AML-193 (cell line): ENCODE data around the gene IL1A.

Source experiments
- DNase-seq, 2 experiments: peaks; one replicate each; lab custom pipeline; 2025; lab: John Stamatoyannopoulos, UW

IL1A gene

GRCh38 chr2:112818094-112818902, 34.0 kb upstream of the IL1A start:
- DNase-seq = no peak

GRCh38 chr2:112817082-112817689, 32.9 kb upstream of the IL1A start:
- no peak for DNase-seq

- DNase-seq = no peak
These were observed 30.0 kb upstream of the IL1A start for GRCh38 chr2:112814278-112814677.

- no peak for DNase-seq
These were observed 29.1 kb upstream of the IL1A start for GRCh38 chr2:112813280-112813966.

GRCh38 chr2:112812318-112813267, 28.3 kb upstream of the IL1A start:
- no peak for DNase-seq

- DNase-seq = no peak
These were observed 27.6 kb upstream of the IL1A start for GRCh38 chr2:112811841-112812306.

- DNase-seq = no peak
These were observed 27.1 kb upstream of the IL1A start for GRCh38 chr2:112811276-112811831.

- DNase-seq = no peak
These were observed 24.8 kb upstream of the IL1A start for GRCh38 chr2:112809112-112809511.

GRCh38 chr2:112807233-112807807, 23.0 kb upstream of the IL1A start:
- DNase-seq = no peak

- no peak for DNase-seq
These were observed 21.2 kb upstream of the IL1A start for GRCh38 chr2:112805542-112805941.

- DNase-seq = no peak
These were observed 19.6 kb upstream of the IL1A start for GRCh38 chr2:112803691-112804521.

GRCh38 chr2:112800881-112801583, 16.7 kb upstream of the IL1A start:
- no peak for DNase-seq

GRCh38 chr2:112798979-112799975, 15.0 kb upstream of the IL1A start:
- peak; percentile 37 to 58 for DNase-seq

- no peak for DNase-seq
These were observed 12.2 kb upstream of the IL1A start for GRCh38 chr2:112796486-112796885.

- peak; percentile 68 for DNase-seq
These were observed 11.5 kb upstream of the IL1A start for GRCh38 chr2:112795774-112796173.

- no peak for DNase-seq
These were observed 10.5 kb upstream of the IL1A start for GRCh38 chr2:112794841-112795240.

- DNase-seq = peak; percentile 93 to 94
These were observed 9.9 kb upstream of the IL1A start for GRCh38 chr2:112794131-112794733.
